ENCODE measurements around the gene GSDME.
"Not testable (repeated sequence)": the region's sequence is repeated elsewhere in the genome, so short reads cannot be mapped to it uniquely, and the experiment has no call there.

The GSDME gene

DNA sequence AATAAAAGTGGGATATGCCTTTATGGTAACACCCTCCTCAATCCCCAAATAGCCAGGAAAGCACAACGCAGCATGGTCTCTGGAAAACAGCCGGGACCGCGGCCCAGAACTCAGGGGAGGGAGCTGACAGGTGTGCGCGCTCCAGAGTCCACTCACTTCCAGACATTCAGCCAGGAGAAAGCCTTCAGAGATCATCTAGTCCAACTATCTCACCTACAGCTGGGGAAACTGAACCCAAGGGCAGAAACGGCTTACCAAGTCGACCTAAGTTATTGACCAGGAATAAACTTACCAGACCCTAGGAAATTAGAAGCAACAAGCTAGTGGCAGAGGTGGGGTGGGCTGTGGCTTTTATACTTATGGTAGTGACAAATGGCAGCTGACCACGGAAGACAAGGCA, 16.4 kb downstream of the GSDME start:
- DNase-seq: no peak

DNA sequence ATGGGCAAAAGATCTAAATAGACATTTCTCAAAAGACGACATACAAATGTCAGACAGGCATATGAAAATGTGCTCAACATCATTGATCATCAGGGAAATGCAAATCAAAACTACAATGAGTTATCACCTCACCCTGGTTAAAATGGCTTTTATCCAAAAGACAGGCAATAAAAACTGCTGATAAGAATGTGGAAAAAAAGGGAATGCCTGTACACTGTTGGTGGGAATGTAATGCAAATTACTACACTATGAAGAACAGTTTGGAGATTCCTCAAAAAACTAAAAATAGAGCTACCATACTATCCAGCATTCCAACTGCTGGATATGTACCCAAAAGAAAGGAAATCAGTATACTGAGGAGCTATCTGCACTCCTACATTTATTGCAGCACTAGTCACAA, 18.0 kb downstream of the GSDME start:
- DNase-seq: no peak

DNA sequence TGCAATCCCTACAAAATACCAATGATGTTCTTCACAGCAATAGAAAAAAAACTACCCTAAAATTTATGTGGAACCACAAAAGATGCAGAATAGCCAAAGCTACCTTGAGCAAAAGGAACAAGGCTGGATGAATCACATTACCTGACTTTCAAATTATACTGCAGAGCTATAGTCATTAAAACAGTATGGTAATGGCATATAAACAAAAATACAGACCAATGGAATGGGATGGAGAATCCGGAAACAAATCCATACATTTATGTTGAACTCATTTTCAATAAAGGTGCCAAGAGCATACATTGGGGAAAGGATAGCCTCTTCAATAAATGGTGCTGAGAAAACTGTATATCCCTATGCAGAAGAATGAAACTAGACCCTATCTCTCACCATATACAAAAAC, 18.7 kb downstream of the GSDME start:
- no peak for DNase-seq

DNA sequence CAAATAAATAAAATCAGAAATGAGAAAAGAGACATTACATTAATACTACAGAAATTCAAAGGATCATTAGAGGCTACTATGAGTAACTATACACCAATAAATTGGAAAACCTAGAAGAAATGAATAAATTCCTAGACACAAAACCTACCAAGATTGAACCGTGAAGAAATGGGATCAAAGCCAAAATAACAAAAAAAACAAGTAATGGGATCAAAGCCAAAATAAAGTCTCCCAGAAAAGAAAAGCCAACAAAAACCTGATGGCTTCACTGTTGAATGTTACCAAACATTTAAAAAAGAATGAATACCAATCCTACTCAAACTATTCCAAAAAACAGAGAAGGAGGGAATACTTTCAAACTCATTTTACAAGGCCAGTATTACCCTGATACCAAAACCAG, 20.0 kb downstream of the GSDME start:
- DNase-seq: no peak

DNA sequence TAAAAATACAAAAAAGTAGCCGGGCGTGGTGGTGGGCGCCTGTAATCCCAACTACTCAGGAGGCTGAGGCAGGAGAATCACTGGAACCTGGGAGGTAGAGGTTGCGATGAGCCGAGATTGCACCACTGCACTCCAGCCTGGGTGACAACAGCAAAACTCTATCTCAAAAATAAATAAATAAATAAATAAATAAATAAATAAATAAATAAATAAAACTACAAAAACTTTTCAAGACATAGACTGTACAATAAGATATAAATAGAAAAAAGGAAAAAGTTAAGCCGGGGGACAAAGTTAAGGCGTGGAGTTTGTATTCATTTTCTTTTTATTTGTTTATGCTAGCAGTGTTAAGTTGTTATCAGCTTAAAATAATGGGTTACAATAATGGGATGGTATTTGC, 21.7 kb downstream of the GSDME start:
- not testable (repeated sequence) for DNase-seq

DNA sequence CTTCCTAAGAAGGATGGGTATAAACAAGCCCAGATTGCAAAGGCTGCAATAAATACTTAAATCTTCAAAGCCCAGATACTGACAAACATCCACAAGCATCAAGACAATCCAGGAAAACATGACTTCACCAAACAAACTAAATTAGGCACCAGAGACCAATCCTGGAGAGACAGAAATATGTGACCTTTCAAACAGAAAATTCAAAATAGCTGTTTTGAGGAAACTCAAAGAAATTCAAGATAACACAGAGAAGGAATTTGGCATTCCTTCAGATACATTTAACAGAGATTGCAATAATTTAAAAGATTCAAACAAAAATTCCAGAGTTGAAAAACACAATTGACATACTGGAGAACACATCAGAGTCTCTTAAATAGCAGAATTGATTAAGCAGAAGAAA, 23.0 kb downstream of the GSDME start:
- DNase-seq: no peak

DNA sequence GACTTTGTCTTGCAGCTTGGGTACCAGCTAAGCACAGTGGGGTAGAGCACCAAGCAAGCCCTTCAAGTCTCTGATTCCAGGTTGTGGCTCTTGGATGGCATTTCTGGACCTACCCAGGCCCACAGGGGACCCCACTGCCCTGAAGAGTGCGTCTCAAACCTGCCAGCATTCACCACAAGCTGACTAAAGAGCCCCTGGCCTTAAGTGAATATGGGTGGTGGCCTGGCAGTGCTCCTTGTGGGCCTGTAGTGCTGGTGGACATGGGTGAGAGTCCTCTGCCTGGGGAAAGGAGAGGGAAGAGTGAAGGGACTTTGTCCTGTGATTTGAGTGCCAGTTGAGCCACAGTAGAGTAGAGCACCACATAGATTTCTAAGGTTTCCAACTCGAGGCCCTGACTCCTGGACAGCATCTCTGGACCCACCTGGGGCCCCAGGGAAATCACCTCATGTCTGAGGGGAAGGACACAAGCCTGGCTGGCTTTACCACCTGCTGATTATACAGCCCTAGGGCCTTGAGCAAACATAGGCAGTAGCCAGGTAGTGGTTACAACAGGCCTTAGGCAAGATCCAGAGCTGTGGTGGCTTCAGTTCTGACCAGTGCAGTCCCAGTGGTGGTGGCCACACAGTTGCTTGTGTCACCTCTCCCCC, 23.7 kb downstream of the GSDME start:
- DNase-seq: no peak

DNA sequence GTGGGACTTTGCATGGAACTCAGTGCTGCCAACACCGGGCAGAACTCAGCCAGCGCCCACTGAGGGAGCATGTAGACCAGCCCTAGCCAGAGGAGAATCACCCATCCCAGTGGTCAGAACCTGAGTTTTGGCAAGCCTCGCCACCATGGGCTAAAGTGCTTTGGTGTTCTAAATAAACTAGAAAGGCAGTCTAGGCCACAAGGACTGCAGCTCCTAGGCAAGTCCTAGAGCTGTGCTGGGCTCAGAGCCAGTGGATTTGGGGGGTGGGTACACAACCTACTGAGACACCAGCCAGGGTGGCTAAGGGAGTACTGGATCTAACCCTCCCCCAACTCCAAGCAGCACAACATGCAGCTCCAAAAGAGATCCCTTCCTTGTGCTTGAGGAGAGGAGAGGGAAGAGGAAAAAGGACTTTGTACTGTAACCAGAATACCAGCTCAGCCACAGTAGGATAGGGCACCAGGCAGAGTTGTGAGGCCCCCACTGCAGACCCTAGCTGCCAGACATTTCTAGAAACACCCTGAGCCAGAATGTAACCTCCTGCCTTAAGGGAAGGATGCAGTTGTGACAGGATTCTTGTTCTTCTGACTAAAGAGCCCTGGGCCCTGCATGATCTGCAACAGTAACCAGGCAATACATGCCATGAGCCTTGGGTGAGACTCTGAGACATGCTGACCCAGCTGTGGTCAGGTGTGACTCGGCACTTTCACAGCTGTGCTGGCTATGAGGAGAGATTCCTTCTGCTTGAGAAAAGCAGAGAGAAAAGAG, 24.4 kb downstream of the GSDME start:
- DNase-seq: peak; percentile 43

DNA sequence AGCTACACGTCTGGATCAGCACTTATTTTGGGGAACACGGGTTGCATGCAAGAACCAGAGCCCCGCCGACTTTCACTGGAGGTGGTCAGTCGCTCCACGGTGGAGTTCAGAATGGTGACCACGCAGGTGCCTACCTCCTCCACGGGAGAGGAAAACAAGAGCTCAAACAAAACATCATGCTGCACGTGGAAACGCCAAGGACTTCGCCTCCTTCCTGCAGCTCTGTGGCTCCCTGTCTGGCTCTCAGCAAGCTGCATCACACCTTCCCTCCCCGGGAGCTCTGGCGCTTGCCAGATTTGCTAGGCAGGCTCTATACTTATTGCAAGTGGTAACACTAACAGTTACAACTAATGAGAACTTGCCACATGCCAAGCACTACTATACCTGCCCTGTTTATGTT, 26.0 kb downstream of the GSDME start:
- no peak for DNase-seq

DNA sequence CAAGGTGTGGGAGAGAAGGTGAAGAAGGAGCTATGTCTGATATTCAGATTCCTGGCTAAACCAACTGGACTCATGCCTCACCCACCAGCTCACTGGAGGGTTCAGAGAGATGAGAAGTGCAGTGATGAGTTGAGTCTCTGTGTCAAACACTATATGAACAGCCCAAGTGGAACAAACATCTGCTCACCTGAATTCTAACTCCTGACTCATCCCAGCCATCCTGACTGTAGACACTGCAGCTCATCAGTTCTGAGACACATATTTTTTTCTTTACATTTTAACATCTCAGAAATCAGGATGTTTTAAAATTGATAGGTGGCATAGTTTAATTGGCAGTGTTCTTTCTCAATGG, 27.3 kb downstream of the GSDME start:
- DNase-seq: no peak

DNA sequence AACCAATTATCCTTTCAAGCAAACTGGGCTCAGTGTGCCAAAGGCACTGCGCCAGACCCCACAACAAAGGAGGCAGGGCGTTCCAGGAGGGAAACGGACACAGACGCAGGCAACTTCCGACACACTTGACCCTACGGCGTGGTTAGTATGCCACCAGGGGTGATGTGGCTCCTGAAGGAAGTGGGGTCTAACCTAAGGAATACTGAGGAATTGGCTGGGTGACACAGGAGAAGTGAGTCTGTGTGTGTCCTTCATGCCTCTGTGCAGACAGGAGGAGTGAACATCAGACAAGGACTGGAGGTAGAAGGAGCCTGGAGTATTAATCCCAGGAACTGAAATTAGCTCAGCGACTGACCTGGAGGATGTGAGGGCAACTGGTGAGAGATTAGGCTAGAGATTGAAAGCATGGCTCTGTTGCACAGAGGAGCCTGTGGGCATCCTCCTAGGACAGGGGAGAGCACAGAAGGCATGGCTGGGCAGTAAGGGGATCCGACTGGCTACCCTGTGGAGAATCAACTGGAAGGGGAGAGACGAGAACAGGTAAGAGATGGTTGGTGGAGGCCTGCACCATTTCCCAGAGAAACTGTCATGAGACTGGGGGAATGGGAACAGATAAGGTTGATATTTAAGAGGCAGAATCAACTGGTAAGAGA, 27.8 kb downstream of the GSDME start:
- no peak for DNase-seq

DNA sequence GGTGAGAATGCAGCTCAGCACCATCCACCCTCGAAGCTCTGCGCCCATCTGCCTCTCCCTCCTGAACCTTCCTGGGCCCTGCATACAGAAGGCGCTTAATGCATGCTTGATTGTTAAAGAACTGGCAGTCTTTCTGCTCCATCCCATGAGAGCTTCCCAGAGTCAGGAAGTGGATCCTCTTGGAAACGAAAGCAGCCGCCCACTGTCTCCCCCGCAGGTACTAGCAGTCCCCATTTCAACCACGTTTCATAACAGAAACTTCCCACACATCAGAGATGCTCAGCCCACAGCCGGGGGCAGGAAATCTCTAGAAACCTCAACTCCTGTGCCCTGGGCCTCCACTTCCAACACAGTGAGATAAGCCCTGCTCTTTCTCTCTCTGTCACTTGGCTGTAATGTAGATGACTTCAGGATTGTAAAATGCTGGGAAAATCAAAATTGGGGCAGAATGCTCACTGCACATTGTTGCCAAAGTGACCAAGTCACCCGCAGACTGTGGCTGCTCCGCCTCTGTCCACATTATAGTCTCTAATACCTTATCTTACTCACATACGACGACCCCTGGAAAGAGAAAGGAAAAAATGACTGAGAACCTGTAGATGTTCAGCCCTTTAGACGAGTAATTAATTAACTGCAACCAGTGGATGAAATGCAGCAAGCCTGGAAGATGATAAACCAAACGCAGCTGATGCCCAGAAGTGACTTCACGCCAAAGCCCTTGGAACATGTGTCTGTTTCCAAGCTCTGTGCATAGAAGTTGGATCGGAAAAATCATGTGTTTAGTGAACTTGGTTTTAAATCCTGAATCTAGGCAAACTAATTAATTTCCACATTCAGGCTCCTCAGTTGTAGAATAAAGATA, 28.5 kb downstream of the GSDME start:
- DNase-seq: peak; percentile 37

DNA sequence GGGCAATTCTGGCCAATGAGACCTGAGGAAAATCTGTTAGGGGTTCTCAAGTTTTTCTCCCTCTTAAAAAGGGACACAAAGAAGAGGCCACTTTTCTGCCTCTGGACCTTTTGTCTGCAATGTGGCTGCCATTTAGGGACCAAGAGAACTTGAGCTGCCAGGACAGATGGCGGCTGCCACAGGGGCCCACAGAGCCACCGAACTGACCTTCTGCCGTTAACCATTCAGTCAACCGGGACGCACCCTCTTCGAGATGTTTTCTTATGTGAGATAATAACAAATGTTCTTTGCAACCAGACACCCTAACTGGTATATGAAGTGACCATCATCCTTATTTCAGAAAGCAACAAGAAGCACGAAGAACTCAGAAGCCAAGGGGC, 29.2 kb downstream of the GSDME start:
- no peak for DNase-seq

DNA sequence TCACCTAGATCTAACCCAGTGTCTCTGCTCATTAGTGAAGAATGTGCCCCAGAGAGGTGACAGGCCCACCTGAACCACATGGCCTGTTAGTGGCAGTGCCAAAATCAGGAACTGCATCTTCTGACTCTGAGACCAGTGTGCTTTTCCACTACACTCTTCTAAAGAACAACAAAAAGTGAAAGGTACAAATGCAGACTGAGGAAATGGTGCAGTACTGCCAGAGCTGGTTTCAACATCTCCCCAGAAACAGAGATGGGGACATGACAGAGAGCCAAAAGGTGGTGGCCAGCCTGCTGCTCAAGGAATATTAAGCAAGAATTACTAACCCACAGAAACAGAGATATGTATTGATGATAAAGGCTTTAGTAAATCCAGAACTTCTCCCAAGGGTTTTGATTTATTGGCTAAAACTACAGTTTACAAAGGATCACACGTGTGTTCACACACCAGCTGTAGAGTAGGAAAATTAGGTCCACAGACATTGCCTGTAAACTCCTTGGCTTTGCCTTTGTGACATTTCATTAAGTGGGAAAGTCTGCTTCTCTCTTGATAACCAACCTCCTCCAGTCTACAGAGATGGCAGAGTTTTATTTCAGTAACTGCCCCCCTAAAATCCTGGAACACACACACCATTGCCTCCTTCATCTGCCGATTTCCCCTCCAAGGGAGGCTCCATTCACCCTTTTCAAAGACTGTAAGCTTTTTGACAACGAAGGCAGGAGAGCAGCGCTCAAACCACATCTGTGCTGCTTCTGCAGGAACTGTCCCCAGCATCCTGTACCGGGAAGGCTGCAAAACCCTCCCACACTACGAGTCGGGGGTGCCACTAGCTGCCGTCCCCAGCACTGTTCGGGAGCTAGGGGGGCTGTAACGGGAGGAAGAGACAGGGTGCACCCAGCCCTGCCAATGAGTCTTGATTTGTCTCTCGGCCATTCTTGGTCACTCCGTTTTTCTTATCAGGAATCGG, 29.8 kb downstream of the GSDME start:
- DNase-seq: peak; percentile 10

DNA sequence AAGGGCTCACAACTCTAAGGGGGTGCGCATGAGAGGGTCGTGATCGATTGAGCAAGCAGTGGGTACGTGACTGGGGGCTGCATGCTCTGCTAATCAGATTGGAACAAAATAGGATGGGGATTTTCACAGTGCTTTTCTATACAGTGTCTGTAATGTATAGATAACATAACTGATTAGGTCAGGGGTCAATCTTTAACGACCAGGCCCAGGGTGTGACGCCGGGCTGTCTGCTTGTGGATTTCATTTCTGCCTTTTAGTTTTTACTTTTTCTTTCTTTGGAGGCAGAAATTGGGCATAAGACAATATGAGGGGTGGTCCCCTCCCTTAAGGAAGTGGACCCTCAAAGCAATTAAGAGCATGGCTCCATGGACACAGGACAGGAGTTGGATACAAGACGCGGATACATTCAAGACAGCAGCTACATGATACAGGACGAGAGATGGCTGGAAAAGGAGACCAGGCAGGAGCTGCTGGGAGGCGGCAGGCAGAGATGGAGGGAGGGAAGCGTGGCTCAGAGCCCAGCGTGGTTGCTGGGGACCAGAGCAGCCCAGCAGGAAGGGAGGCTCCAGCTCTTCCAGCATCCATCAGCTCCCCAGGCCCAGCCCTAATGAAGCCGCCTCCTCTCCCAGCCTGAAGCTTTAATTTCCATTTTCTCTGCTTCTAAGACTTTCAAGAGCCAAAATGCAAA, 31.6 kb downstream of the GSDME start:
- no peak for DNase-seq

DNA sequence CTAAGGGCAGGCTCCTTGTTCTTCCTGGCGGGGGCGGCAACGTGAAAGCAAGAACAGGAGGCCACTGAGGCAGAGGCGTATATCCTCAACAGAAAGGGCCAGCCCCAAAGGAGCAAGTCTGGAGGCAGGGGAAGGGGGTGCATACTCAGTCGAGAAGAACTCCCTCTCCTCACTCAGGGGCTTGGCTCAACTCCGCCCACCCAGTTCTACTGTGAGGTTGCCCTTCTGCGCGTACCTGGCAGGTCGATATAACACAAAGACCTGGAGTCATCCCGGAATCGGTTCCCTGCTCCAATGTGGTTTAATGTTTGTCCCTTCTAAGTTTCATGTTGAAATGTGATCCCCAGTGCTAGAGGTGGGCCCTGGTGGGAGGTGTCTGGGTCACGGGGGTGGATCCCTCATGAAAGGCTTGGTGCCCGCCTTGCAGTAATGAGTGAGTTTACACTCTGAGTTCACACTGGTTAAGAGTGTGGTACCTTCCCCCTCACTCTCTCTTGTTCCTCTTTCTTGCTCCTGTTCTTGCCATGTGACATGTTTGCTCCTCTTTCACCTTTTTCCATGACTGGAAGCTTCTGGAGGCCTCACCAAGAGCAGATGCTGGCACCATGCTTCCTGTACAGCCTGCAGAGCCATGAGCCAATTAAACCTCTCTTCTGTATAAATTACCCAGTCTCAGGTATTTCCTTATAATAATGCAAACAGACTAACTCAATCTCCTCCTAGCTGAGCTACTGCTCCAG, 32.6 kb downstream of the GSDME start:
- DNase-seq: no peak

DNA sequence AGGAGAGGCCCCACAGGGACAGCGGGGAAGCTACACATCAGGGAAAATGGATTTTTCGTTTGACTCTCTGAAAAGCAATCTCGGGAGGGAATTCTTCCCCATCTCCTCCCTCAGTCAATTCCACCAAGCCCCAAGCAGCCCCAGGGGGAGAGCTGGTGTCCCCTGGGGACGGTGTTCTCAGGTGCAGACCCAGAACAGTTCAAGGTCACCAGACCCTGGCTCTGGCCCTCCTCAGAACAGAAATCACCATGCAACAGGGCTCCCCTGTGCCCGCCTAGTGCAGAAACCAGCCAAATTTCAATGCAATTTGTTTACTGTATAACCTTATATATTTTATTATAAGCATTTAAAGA, 34.1 kb downstream of the GSDME start:
- DNase-seq: no peak

DNA sequence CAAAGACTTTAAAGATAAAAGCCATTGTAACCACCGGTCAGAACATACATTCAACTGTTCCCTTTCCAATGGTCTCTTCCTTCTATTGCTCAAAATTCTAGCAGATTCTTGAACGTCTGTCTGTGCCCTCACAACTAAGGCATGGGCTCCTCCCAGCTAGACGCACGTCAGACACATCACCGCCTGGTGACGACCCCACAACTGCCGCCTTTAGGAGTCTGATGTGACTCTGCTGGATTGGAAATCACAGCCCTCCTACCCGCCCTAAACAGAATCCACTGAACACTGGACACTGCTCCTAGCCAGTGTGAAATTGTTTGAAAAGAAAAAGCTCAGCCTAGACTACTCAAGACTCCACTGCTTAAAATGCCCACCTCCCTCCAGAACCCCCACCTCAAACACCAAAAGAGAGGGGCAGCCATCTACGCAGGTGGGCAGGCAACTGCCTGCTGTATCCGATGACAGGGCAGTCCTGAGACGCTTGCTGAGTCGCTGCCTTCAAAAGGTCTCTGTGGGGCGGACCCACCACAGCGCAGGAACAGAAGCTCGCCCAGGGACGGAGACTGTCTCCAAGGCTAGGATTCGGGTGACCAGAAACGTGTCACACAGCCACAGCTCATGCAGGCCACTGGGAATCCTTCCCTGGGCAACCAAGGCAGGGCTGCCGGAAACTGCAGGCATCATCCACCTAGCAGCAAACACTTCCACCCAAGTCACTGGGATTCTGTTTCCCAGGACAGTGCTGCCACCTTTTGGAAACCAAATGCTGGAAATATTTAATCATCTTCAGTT, 34.7 kb downstream of the GSDME start:
- DNase-seq: no peak

DNA sequence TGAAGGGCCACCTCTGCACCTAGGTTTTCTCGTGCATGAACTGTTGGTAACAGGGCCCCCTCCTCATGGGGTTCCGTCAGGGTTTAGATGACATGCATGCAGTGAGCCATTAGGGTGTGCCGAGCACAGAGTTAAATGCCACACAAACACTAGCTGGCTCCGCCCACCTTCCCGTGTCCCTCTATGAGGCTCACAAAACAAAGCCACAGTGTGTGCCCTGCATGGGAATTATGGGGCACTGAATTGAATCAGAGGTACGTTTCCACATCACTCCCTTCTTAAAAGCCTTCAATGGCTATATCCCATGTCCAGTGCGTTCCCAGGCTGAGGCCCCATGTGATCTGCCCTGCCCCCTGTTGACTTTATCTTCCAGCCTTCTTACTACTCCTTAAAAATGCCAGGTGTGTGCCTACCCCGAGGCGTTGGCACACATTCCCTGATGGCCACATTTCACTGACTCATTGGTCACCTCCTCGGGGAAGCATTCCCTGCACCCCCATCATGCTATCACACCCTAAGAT, 35.7 kb downstream of the GSDME start:
- DNase-seq: no peak

DNA sequence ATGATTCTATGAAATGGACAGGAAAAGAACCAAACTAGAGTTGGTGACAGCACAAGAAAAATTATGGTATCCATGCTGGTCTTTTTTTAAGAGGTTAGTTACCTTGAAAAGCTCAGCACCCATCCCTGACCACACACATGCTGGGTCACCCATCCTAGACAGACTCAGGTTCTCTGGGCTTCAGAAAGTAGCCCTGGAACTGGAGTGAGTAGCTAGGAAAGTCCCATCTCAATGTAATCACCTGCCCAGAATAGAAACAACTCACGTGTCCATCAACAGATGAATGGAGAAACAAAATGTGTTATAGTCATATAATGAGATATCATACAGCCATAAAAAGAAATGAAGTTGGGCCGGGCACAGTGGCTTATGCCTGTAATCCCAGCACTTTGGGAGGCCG, 37.0 kb downstream of the GSDME start:
- DNase-seq: no peak
